Endodermal cell (in vitro differentiated cells): ENCODE data around the gene GNAZ. TPM values are rescaled to one million over a fixed set of nuclear protein-coding genes. Genes with fewer than 3 reads are reported as not detected.

ENCODE experiments used
- DNase-seq: peaks from one replicate; pipeline ENCODE4 v3.0.0-alpha.2; 2017
- H3K27ac ChIP-seq: 2 replicates; pipeline ENCODE4 v1.5.1; 2013; ENCODE audit warnings: mild to moderate bottlenecking, low read depth, low read length, moderate library complexity
- H3K27me3 ChIP-seq: 2 replicates; pipeline ENCODE4 v1.6.1; 2013; ENCODE audit warnings: mild to moderate bottlenecking, low read length, moderate library complexity; ENCODE audit not compliant: insufficient read depth, control insufficient read depth, poor library complexity, severe bottlenecking
- H3K36me3 ChIP-seq: 2 replicates; pipeline ENCODE4 v1.7.0; 2013; ENCODE audit warnings: mild to moderate bottlenecking, low read length, moderate library complexity; ENCODE audit not compliant: control insufficient read depth, insufficient read depth
- H3K4me1 ChIP-seq: one replicate; pipeline ENCODE4 v1.7.0; 2013; ENCODE audit warnings: low read length; ENCODE audit not compliant: control insufficient read depth, insufficient read depth
- H3K4me3 ChIP-seq: 2 replicates; pipeline ENCODE4 v1.5.1; 2013; ENCODE audit warnings: mild to moderate bottlenecking, low read length, moderate library complexity
- H3K9ac ChIP-seq: 2 replicates; pipeline ENCODE4 v1.6.1; 2013; ENCODE audit warnings: mild to moderate bottlenecking, low read length, moderate library complexity; ENCODE audit not compliant: poor library complexity, severe bottlenecking; ENCODE audit errors: extremely low read depth
- H3K9me3 ChIP-seq: 2 replicates; pipeline ENCODE4 v1.6.1; 2013; ENCODE audit warnings: mild to moderate bottlenecking, low read length, moderate library complexity; ENCODE audit not compliant: control insufficient read depth
- H3K27ac Mint-ChIP-seq: 2 replicates; pipeline ENCODE4 v1.8.0; 2020; ENCODE audit warnings: mixed read lengths
- H3K27me3 Mint-ChIP-seq: 2 replicates; pipeline ENCODE4 v1.8.0; 2021; ENCODE audit warnings: mild to moderate bottlenecking, mixed read lengths; ENCODE audit not compliant: insufficient read depth
- H3K36me3 Mint-ChIP-seq: 2 replicates; pipeline ENCODE4 v1.8.0; 2020; ENCODE audit warnings: low read depth, mixed read lengths
- H3K4me1 Mint-ChIP-seq: 2 replicates; pipeline ENCODE4 v1.8.0; 2020; ENCODE audit warnings: mixed read lengths
- H3K4me3 Mint-ChIP-seq: 2 replicates; pipeline ENCODE4 v1.8.0; 2020; ENCODE audit warnings: mild to moderate bottlenecking, moderate library complexity, mixed read lengths
- H3K9me3 Mint-ChIP-seq: 2 replicates; pipeline ENCODE4 v1.8.0; 2020; ENCODE audit warnings: mild to moderate bottlenecking, mixed read lengths
- WGBS, 2 experiments: methylation state at CpG; one replicate each; pipeline versions ENCODE4 v1.1.5 to v1.1.7; 2013; ENCODE audit warnings: missing lambda C conversion rate in 2 of 2, mixed read lengths in 1 of 2; ENCODE audit not compliant: insufficient coverage in 1 of 2, insufficient read length in 1 of 2; 5-methylcytosine and 5-hydroxymethylcytosine counted together
- total RNA-seq, 2 donors: library from RNA; stranded (reverse); fragmentation: NEBNext Ultra II Directional in 1 of 2; extraction: Animal tissue kit (Norgen Biotek cat#: 25700) in 1 of 2; gene quantifications; 2 replicates in 1 of 2; 3 replicates in 1 of 2; pipeline ENCODE4 v1.2.1, GENCODE V29; 2021
- TF ChIP-seq, protein P1 (sequence below): fragments of 200-600 bp; sonication (generic); conservative IDR thresholded peaks from 2 replicates; pipeline ENCODE4 v1.5.0; 2021; ENCODE audit warnings: antibody characterized with exemption, mild to moderate bottlenecking

Gene GNAZ
- total RNA-seq, 2 donors from 2014 or later: 16.7 to 17.9 TPM

DNA sequence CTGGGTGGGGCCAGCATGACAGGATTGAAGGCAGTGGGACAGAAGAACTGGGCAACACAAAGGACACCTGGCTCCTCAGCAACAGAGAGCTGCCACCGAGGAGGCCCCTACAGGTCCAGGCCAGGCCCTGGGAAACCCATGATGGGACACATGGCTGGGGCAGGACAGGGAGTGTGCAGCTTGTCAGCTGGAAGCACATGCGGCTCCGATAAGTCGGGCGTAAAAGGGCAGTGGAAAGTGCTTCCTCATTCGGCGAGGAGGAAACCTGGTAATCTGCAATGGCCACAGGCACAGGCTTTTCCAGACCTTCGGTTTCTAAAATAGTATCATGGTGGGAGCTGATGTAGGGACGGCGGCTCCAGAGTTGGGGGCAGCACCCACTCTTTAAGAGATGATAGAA, 16.5 kb downstream of the GNAZ start:
- Mint-ChIP-seq H3K9me3 (no peaks in the 10 kb centered on the region), H3K27me3 (no peaks in the 10 kb centered on the region), H3K4me1 (peaks cover 26% of the 10 kb centered on the region), H3K4me3 (no peak overlapping the region), H3K27ac (no peak overlapping the region), H3K36me3 (no peaks in the 10 kb centered on the region)
- Histone ChIP-seq H3K27me3 (no peaks in the 10 kb centered on the region), H3K9ac (no peak overlapping the region), H3K9me3 (no peaks in the 10 kb centered on the region), H3K4me3 (no peak overlapping the region), H3K27ac (no peak overlapping the region), H3K4me1 (peaks cover 8% of the 10 kb centered on the region), H3K36me3 (no peaks in the 10 kb centered on the region)
- TF ChIP-seq, protein P1, sequence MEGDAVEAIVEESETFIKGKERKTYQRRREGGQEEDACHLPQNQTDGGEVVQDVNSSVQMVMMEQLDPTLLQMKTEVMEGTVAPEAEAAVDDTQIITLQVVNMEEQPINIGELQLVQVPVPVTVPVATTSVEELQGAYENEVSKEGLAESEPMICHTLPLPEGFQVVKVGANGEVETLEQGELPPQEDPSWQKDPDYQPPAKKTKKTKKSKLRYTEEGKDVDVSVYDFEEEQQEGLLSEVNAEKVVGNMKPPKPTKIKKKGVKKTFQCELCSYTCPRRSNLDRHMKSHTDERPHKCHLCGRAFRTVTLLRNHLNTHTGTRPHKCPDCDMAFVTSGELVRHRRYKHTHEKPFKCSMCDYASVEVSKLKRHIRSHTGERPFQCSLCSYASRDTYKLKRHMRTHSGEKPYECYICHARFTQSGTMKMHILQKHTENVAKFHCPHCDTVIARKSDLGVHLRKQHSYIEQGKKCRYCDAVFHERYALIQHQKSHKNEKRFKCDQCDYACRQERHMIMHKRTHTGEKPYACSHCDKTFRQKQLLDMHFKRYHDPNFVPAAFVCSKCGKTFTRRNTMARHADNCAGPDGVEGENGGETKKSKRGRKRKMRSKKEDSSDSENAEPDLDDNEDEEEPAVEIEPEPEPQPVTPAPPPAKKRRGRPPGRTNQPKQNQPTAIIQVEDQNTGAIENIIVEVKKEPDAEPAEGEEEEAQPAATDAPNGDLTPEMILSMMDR: no peak
- 91 to 93% methylated on average over 10 of the region's 10 CpGs for WGBS, 2 experiments
- DNase-seq: no peak

DNA sequence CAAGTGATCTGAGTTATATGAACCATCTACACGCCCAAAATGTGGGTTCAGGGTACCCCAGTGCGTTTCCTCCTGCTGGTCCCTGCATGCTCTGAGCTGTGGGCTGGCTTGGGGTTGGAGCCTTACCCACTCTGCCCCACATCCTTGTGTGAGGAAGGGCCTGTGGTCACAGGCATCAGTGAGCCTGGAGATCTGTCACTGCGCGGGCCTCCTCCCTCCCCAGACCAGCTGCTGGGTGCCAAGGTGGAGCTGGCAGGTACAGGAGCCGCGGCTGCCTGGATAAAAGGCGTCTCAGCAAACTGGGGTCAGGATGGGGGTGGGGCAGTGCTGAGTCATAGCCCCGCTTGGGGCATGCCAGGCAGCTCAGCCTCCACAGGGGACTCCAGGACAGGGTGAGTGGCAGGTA, 17.9 kb downstream of the GNAZ start:
- WGBS, 2 experiments: 86 to 88% methylated on average over 5 to 8 of the region's 8 CpGs
- H3K36me3 Mint-ChIP-seq: no peaks in the 10 kb centered on the region
- H3K27ac ChIP-seq: no peak overlapping the region
- no peaks in the 10 kb centered on the region for H3K9me3 Mint-ChIP-seq
- H3K9me3 ChIP-seq: no peaks in the 10 kb centered on the region
- DNase-seq: peak; percentile 76
- no peak overlapping the region for H3K9ac ChIP-seq
- TF ChIP-seq, protein P1: no peak
- no peak overlapping the region for H3K4me3 ChIP-seq
- no peak overlapping the region for H3K4me3 Mint-ChIP-seq
- H3K4me1 Mint-ChIP-seq: peaks cover 18% of the 10 kb centered on the region
- H3K36me3 ChIP-seq: no peaks in the 10 kb centered on the region
- H3K4me1 ChIP-seq: peaks cover 8% of the 10 kb centered on the region
- no peak overlapping the region for H3K27ac Mint-ChIP-seq
- H3K27me3 Mint-ChIP-seq: no peaks in the 10 kb centered on the region
- no peaks in the 10 kb centered on the region for H3K27me3 ChIP-seq

DNA sequence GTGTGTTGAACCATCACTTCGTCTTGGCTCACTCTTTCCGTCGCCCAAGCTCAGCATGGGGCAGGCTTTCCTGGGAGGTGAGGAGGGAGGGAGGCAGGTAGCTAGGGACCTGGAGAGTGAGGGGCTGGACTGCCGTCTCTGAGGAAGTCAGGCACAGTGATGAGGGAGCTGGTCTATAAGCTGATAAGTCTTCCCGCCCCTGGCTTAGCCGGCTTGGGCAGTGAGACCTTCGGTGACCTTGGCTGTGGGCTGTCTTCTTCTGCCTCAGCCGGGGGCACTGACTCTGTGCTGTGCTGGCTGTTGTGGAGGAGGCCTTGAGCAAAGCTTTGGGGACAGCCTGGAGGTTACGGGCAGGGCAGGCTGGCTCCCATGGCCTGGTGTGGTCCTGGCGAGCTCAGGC, 18.7 kb downstream of the GNAZ start:
- no peaks in the 10 kb centered on the region for H3K9me3 Mint-ChIP-seq
- H3K4me3 Mint-ChIP-seq: no peak overlapping the region
- no peak overlapping the region for H3K27ac ChIP-seq
- no peaks in the 10 kb centered on the region for H3K27me3 ChIP-seq
- H3K4me3 ChIP-seq: no peak overlapping the region
- WGBS, 2 experiments: 88 to 93% methylated on average over 5 to 10 of the region's 10 CpGs
- TF ChIP-seq, protein P1: no peak
- peaks cover 8% of the 10 kb centered on the region for H3K4me1 ChIP-seq
- H3K9ac ChIP-seq: no peak overlapping the region
- H3K36me3 ChIP-seq: no peaks in the 10 kb centered on the region
- no peaks in the 10 kb centered on the region for H3K36me3 Mint-ChIP-seq
- DNase-seq: no peak
- peaks cover 18% of the 10 kb centered on the region for H3K4me1 Mint-ChIP-seq
- no peak overlapping the region for H3K27ac Mint-ChIP-seq
- H3K27me3 Mint-ChIP-seq: no peaks in the 10 kb centered on the region
- H3K9me3 ChIP-seq: no peaks in the 10 kb centered on the region
